KMS-11 (cell line): ENCODE results near the gene KCNAB1.

ENCODE experiments used
- H2AFZ ChIP-seq: fragments of 200-600 bp; sonication (generic); 2 replicates; pipeline ENCODE4 v1.6.1; 2016; ENCODE audit warnings: antibody characterized with exemption, mixed run types, low read depth
- H3K27ac ChIP-seq: fragments of 200-600 bp; sonication (generic); 2 replicates; pipeline ENCODE4 v1.6.1; 2016; ENCODE audit warnings: mild to moderate bottlenecking, mixed run types
- H3K27me3 ChIP-seq: fragments of 200-600 bp; sonication (generic); 2 replicates; pipeline ENCODE4 v1.6.1; 2017; ENCODE audit warnings: mild to moderate bottlenecking, low read depth, mixed run types, moderate library complexity; ENCODE audit not compliant: insufficient read depth
- H3K36me3 ChIP-seq: fragments of 200-600 bp; sonication (generic); 2 replicates; pipeline ENCODE4 v1.6.1; 2017; ENCODE audit warnings: mild to moderate bottlenecking, mixed run types; ENCODE audit not compliant: insufficient read depth
- H3K4me1 ChIP-seq: fragments of 200-600 bp; sonication (generic); 2 replicates; pipeline ENCODE4 v1.6.1; 2016; ENCODE audit warnings: mild to moderate bottlenecking, low read depth, mixed run types; ENCODE audit not compliant: poor library complexity, severe bottlenecking
- H3K4me2 ChIP-seq: fragments of 200-600 bp; sonication (generic); 2 replicates; pipeline ENCODE4 v1.7.0; 2016; ENCODE audit warnings: mild to moderate bottlenecking, mixed run types
- H3K4me3 ChIP-seq: fragments of 200-600 bp; sonication (generic); IDR thresholded peaks from 2 replicates; pipeline ENCODE4 v1.6.1; 2017; ENCODE audit warnings: low read depth, low read length, mixed read lengths; ENCODE audit not compliant: insufficient read depth
- H3K79me2 ChIP-seq: fragments of 200-600 bp; sonication (generic); 2 replicates; pipeline ENCODE4 v1.6.1; 2016; ENCODE audit warnings: low read depth, mixed run types; ENCODE audit not compliant: insufficient read depth
- H3K9ac ChIP-seq: fragments of 200-600 bp; sonication (generic); 2 replicates; pipeline ENCODE4 v1.6.1; 2016; ENCODE audit warnings: mild to moderate bottlenecking, mixed run types
- H4K20me1 ChIP-seq: fragments of 200-600 bp; sonication (generic); 2 replicates; pipeline ENCODE4 v1.6.1; 2016; ENCODE audit warnings: mild to moderate bottlenecking, mixed run types; ENCODE audit not compliant: insufficient read depth
- TF ChIP-seq, protein P1 (sequence below): fragments of 200-600 bp; sonication (generic); conservative IDR thresholded peaks from 2 replicates; pipeline ENCODE4 v1.6.1; 2017; ENCODE audit warnings: low read depth, mild to moderate bottlenecking, antibody characterized with exemption, low read length, moderate library complexity, mixed read lengths

Gene KCNAB1

DNA sequence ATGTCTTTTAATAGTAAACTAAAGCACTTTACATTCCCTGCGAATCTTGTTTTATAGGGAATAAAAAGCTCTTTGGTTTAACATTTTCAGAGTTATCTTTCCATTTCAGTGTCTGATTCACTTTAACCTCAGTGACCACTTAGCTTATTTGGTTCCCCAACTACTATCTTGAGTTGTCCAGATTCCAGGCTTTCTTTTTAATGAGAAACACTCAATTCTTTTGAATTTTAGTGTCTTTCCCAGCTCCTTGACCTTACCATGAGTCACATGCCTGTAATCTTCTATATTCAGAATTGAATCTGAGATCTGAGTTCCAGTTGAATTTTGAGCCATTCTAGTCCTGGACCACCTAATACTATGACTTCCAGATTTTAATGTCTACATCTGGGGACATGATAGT lies 144.4 kb downstream of the KCNAB1 start:
- Histone ChIP-seq H3K27me3 (no peaks in the 10 kb centered on the region), H3K9ac (no peak overlapping the region), H3K4me1 (no peaks in the 10 kb centered on the region), H4K20me1 (no peaks in the 10 kb centered on the region; the same call in 1 of the 2 replicates), H3K4me2 (no peak overlapping the region), H3K4me3 (no peak overlapping the region), H3K27ac (no peak overlapping the region), H2AFZ (no peak overlapping the region), H3K36me3 (no peaks in the 10 kb centered on the region), H3K79me2 (no peaks in the 10 kb centered on the region)
- TF ChIP-seq, protein P1, sequence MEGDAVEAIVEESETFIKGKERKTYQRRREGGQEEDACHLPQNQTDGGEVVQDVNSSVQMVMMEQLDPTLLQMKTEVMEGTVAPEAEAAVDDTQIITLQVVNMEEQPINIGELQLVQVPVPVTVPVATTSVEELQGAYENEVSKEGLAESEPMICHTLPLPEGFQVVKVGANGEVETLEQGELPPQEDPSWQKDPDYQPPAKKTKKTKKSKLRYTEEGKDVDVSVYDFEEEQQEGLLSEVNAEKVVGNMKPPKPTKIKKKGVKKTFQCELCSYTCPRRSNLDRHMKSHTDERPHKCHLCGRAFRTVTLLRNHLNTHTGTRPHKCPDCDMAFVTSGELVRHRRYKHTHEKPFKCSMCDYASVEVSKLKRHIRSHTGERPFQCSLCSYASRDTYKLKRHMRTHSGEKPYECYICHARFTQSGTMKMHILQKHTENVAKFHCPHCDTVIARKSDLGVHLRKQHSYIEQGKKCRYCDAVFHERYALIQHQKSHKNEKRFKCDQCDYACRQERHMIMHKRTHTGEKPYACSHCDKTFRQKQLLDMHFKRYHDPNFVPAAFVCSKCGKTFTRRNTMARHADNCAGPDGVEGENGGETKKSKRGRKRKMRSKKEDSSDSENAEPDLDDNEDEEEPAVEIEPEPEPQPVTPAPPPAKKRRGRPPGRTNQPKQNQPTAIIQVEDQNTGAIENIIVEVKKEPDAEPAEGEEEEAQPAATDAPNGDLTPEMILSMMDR, result no peak

DNA sequence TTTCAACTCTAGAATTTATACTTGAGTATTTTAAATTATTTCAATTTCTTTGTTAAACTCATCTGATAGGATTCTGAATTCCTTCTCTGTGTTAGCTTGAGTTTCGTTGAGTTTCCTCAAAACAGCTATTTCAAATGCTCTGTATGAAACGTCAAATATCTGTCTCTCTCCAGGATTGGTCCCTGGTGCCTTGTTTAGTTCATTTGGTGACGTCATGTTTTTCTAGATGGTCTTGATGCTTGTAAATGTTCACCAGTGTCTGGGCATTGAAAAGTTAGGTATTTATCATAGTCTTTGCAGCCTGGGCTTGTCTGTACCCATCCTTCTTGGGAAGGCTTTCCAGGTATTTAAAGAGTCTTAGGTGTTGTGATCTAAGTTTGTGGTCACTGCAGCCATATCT lies 151.1 kb downstream of the KCNAB1 start:
- Histone ChIP-seq H3K36me3 (no peaks in the 10 kb centered on the region), H3K9ac (no peak overlapping the region), H3K79me2 (no peaks in the 10 kb centered on the region), H3K4me3 (no peak overlapping the region), H3K27ac (no peak overlapping the region), H4K20me1 (no peaks in the 10 kb centered on the region), H2AFZ (no peak overlapping the region), H3K27me3 (no peaks in the 10 kb centered on the region), H3K4me1 (no peaks in the 10 kb centered on the region), H3K4me2 (no peak overlapping the region)
- TF ChIP-seq, protein P1, result no peak

DNA sequence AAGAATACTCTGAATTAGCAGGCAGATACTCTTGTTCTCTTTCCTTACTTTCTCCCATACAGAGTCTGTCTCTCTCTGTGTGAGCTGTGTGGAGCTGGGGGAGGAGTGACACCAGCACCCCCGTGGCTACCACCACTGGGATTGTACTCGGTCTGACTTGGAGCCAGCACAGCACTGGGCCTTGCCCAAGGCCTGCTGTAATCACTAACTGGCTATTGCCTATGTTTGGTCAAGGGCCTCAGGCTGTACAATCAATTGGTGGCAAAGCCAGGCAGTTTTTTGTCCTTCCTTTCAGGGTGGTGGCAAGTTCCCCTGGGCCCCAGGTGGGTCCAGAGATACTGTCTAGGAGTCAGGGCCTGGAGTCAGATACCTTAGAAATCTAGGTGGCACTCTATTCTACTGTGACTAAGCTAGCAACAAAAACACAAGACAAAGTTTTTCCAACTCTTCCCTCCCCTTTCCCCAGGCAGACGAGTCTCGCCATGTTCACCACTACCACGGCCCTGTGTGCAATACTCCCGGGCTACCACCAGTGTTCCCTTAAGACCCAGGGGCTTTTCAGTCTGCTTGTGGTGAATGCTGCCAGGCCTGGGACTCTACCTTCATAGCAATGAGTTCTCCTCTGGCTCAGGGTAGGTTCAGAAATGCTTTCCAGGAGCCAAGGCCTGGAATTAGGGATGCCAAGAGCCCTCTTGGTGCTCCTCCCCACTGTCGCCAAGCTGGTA lies 151.8 kb downstream of the KCNAB1 start:
- no peak overlapping the region for H3K27ac ChIP-seq
- TF ChIP-seq, protein P1, result no peak
- H4K20me1 ChIP-seq, result no peaks in the 10 kb centered on the region
- H3K79me2 ChIP-seq, result no peaks in the 10 kb centered on the region
- H3K4me2 ChIP-seq, result no peak overlapping the region
- H3K9ac ChIP-seq, result no peak overlapping the region
- H3K27me3 ChIP-seq, result no peaks in the 10 kb centered on the region
- H3K4me1 ChIP-seq, result no peaks in the 10 kb centered on the region
- no peaks in the 10 kb centered on the region for H3K36me3 ChIP-seq
- no peak overlapping the region for H2AFZ ChIP-seq
- H3K4me3 ChIP-seq, result no peak overlapping the region

DNA sequence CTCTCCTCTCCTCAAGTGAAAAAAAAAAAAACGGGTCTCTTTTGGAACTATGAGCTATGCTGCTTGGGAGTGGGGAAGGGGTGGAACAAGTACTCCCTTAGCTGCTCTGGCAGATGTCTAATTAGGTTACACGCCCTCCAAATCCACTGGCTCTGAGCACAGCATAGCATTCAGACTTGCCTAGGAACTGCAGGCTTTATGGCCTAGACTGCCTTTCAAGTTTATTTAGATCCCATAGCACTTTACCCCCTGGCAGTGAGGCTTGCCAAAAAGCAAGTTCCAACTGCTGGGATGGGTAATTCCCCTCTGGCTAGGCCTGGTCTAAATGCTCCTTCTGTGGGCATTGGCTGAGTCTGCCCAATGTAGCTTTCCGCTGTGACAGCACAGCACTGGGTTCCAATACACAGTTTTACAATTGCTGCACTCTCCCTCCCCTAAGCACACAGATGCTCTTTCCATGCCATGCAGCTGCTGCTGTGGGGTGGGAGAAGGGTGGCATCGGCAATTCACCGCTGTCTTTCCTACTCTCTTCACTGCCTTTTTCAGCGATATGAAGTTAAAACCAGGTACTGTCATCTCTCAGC lies 152.8 kb downstream of the KCNAB1 start:
- Histone ChIP-seq H2AFZ (no peak overlapping the region), H4K20me1 (no peaks in the 10 kb centered on the region), H3K27ac (no peak overlapping the region), H3K9ac (no peak overlapping the region), H3K36me3 (no peaks in the 10 kb centered on the region), H3K4me2 (no peak overlapping the region), H3K4me1 (no peaks in the 10 kb centered on the region), H3K27me3 (no peaks in the 10 kb centered on the region), H3K79me2 (no peaks in the 10 kb centered on the region), H3K4me3 (no peak overlapping the region)
- TF ChIP-seq, protein P1, result no peak
